CD4-positive, alpha-beta T cell treated with Interleukin-15 for 1 hour (primary cell): ENCODE data around the gene PERCC1.
"Not testable (repeated sequence)": the region's sequence is repeated elsewhere in the genome, so short reads cannot be mapped to it uniquely, and the experiment has no call there.

Source experiments
- DNase-seq: peaks from one replicate; pipeline ENCODE4 v3.0.0-alpha.2; 2020

The PERCC1 gene

GRCh38 chr16:1451702-1452392, 21.0 kb downstream of the PERCC1 start:
- no peak for DNase-seq

DNA sequence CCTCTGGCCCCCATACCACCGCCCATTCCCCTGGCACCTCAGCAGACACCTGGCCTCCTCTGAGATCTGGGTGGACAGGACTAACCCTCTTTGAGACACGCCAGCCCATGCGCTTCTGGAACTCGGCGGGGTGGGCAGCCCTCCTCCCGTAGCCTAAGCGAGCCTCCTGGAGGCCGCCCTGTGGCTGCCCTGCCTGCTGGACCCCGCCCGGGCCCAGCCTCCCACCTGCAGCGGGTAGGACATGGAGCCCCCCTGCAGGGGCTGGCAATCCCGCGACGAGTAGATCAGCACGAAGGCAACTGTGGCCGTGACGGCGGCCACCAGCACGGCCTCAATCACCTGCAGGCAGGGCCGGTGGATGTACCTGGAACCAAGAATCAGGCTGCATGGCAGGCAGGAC, 21.7 kb downstream of the PERCC1 start:
- DNase-seq: no peak

DNA sequence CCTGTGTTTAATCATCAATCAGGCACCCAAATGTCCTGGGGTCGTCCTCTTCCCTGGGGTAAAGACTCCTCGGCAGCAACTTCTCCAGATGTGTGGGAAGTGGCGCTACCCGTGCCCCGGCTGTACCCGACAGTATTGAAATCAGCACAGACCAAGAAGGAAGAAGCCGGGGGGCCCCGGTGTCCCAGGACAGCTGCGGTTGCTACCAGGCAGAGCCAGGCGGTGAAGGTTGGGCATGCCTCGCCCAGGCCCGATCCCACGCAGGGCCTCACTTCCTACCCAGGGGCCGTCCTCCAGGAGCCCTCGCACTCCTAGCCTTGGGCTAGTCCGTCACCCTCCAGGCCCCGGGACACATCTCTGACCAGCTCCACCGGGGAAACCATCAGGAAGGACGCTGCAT, 22.4 kb downstream of the PERCC1 start:
- no peak for DNase-seq

DNA sequence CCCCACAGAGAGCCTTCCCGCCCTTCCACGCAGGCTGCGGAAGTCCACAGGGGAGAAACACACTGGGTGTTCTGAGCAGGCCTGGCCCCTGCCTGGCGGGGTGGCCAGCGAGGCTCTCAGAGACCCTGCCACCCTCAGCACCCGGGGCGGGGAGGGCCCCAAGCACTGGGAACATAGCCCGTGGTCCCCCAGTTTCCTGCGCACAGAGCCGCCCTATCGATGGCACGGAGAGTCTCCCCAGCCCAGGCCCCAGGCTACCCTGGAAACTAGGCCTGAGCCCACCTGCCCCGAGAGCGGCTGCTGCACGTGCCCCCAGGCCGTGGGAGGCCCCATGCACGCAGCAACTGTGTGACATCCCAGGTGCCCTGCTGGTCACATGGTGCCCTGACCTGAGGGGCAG, 23.7 kb downstream of the PERCC1 start:
- no peak for DNase-seq

GRCh38 chr16:1455190-1456171, 24.6 kb downstream of the PERCC1 start:
- DNase-seq: no peak

GRCh38 chr16:1456951-1457350, 26.1 kb downstream of the PERCC1 start:
- no peak for DNase-seq

DNA sequence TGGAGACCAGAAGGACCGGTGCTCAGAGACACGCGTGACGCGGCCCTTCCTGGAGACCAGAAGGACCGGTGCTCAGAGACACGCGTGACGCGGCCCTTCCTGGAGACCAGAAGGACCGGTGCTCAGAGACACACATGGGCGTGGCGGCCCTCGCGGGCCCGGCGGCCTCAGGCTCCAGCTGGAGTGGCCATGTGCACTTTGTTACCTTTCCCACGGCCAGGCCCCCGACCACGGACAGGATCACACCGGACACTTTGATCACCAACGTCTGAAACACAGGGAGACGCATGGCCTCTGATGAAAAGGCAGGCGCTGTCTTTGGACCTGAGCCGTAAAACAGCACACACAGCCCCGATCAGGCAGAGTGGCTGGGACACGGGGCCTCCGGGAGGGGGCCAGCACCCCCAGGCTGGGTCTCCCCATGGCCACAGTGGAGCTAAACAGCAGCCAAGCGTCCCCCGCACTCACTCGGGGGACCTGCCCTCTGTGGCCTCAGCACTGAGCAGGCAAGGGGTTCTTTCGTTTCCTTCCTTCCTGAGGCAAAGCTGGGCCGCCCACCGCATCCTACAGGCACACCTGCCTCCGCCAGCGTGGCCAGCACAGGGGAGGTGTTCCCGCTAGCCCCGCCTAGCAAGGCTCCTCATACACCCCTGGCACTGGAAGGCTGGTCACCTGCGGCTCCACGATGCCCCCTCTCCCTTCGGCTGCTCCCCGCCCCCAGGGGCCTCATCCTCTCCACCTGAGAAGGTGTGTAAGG, 26.8 kb downstream of the PERCC1 start:
- DNase-seq: no peak

- peak; percentile 51 for DNase-seq
Observed at GRCh38 chr16:1458336-1458976, 27.6 kb downstream of the PERCC1 start.

GRCh38 chr16:1458977-1459341, 28.1 kb downstream of the PERCC1 start:
- DNase-seq: peak; percentile 80

GRCh38 chr16:1459967-1460366, 29.1 kb downstream of the PERCC1 start:
- no peak for DNase-seq

- no peak for DNase-seq
Observed at GRCh38 chr16:1460602-1461138, 29.8 kb downstream of the PERCC1 start.

GRCh38 chr16:1461146-1461545, 30.3 kb downstream of the PERCC1 start:
- DNase-seq: no peak

DNA sequence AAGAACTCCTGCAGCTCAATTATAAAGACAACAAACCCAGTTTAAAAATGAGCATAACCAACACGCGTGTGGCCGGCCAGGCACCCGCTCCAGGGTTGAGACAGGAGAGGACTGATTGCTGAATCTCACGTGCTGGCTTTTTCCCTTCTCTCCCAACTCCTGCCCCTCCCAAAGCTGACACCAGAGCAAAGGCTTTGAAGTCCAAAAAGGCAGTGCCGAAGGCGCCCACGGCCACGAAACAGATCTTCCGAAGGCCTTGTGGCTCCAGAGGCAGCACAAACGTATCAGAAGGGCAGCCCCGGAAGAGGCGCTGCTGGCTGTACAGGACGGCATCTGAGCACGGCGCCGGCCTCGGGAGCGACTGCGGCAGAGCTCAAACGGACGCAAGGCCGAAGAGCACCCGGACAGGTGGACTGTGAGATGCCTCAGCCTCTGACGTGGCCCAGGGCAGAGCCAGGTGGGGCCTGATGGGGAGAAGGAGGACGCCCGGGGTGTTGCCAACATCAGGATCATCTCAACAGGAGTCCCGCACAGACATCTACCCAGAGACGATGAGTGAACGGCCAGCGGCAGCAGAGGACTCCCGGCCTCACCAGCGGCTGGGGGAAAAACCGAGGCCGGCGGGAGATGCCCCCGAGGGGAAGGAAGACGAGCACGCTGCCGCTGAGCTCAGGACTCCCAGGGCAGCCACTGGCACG, 33.5 kb downstream of the PERCC1 start:
- no peak for DNase-seq

- no peak for DNase-seq
Observed at GRCh38 chr16:1464894-1465566, 34.2 kb downstream of the PERCC1 start.

DNA sequence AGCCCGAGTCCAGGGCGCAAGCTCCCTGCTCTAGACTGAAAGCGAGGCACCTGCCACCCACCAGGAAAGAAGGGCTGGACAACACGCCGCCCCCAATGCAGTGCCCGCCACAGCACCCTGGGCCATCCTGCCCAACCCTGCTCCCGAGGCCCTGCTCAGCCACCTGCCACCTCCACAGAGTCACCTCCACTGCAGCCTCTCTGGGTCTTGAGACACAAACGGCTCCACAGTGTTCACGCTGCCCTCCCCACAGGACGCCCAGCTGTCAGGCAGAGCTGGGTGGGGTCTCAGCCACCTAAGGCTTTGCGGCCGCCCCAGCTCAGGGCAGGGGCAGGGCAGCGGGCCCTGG, 34.7 kb downstream of the PERCC1 start:
- DNase-seq: no peak

DNA sequence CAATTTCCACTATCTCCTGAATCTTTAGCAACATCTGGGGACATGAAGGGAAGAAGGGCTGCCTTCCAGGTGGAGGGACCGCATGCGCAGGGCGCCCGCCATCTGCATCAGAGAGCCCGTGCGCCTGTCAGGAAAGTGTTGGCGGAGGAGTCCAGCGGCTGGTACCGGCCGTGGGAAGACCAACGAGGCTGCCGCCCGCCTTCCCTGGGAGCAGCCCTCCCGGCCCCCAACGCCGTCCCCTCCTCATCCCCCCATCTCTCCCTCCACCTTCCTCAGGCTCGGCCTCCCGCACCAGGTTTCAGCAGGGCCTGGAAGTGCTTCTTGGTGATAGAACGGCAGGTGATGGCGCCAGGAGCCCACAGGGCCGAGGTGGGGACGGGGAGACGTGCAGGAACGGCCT, 35.2 kb downstream of the PERCC1 start:
- DNase-seq: no peak

DNA sequence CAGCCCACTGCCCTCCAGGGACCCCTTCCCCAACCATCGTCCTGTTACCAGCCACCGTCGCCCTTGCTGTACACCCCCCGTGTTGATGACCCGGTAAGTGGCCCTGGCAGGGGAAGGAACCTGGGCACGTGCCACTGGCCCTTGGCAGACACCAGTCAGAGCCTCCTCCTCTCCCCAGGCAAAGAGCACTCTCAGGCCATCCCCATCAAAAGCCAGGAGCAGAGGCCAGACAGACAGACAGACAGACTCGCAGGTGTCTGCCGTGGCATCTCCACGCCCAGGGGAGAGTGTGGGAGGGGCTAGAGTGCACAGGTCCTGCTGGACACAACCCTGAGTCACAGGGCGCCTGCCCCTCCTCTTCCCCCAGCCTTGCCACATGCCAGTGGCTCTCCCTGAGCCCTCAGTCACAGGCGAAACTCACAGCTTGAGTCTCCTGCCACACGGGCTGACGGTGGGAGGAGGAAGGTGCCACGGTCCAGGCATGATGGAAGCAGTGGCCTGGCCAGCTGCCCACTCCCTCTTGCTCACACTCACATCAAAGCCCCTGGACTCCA, 36.2 kb downstream of the PERCC1 start:
- no peak for DNase-seq

- no peak for DNase-seq
Observed at GRCh38 chr16:1468426-1468810, 37.5 kb downstream of the PERCC1 start.

DNA sequence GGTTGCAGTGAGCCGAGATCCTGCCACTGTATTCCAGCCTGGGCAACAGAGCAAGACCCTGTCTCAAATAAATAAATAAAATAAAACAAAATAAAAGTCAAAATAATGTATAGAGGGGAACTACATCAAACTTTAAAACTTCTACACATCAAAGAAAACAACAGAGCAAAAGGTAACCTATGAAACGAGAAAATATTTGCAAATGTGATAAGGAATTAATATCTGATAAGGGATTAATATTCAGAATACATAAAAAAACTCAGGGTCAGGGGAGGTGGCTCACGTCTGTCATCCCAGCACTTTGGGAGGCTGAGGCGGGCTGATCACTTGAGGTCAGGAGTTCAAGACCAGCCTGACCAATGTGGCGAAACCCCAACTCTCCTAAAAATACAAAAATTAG, 38.3 kb downstream of the PERCC1 start:
- not testable (repeated sequence) for DNase-seq

- DNase-seq: peak; percentile 54
Observed at GRCh38 chr16:1469693-1470201, 38.9 kb downstream of the PERCC1 start.
